ENCODE results near the gene HLA-F. TPM values are rescaled to one million over a fixed set of nuclear protein-coding genes. Genes with fewer than 3 reads are reported as not detected.

Gene HLA-F
- total and polyA plus RNA-seq, 7 donors: 12.0 to 26.5 (median 17.0) TPM

- no peak for DNase-seq
- intact Hi-C loops (cut with DNase I): loop anchor here in 1 of 2 donors (5.0 kb wide), 1 partner anchor 101 kb away; no protein-coding TSS in a partner anchor
- H3K27ac ChIP-seq: peak overlapping the region; percentile 79
Measured at GRCh38 chr6:29753309-29753644, 30.0 kb downstream of the HLA-F start.

GRCh38 chr6:29755295-29755871 is 32.1 kb downstream of the HLA-F start:
- ATAC-seq: no peak
- Histone ChIP-seq H3K27ac (no peak overlapping the region), H3K9me3 (no peaks in the 10 kb centered on the region), H3K36me3 (ENCODE audit: insufficient read depth in 1 of 2, low read depth in 1 of 2) (no peaks in the 10 kb centered on the region), H3K4me1 (no peaks in the 10 kb centered on the region), H3K27me3 (ENCODE audit: insufficient read depth in 3 of 3, low read length in 2 of 3) (peaks cover 0 to 9% (median 0%) of the 10 kb centered on the region in 3 donors), H3K4me3 (no peak overlapping the region)
- intact Hi-C loops (cut with DNase I): no loop called here
- 48 to 55% (median 52%) methylated on average over 23 of the region's 23 CpGs for WGBS, 3 donors
- TF ChIP-seq, protein P1, sequence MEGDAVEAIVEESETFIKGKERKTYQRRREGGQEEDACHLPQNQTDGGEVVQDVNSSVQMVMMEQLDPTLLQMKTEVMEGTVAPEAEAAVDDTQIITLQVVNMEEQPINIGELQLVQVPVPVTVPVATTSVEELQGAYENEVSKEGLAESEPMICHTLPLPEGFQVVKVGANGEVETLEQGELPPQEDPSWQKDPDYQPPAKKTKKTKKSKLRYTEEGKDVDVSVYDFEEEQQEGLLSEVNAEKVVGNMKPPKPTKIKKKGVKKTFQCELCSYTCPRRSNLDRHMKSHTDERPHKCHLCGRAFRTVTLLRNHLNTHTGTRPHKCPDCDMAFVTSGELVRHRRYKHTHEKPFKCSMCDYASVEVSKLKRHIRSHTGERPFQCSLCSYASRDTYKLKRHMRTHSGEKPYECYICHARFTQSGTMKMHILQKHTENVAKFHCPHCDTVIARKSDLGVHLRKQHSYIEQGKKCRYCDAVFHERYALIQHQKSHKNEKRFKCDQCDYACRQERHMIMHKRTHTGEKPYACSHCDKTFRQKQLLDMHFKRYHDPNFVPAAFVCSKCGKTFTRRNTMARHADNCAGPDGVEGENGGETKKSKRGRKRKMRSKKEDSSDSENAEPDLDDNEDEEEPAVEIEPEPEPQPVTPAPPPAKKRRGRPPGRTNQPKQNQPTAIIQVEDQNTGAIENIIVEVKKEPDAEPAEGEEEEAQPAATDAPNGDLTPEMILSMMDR (IDR thresholded peaks at IDR 0.05): no peak
- no peak for DNase-seq

More at GRCh38 chr6:29753309-29753644, 30.0 kb downstream of the HLA-F start:
- Histone ChIP-seq H3K36me3 (ENCODE audit: insufficient read depth in 1 of 2, low read depth in 1 of 2) (no peaks in the 10 kb centered on the region), H3K27me3 (ENCODE audit: insufficient read depth in 3 of 3, low read length in 2 of 3) (peaks cover 0 to 9% (median 0%) of the 10 kb centered on the region in 3 donors), H3K9me3 (no peaks in the 10 kb centered on the region), H3K4me1 (peaks cover 5% of the 10 kb centered on the region), H3K4me3 (peak overlapping the region; percentile 80)
- ATAC-seq: no peak
- WGBS, 3 donors: 12 to 23% (median 17%) methylated on average over 4 of the region's 4 CpGs
- TF ChIP-seq, protein P1 (IDR thresholded peaks at IDR 0.05): no peak

DNA sequence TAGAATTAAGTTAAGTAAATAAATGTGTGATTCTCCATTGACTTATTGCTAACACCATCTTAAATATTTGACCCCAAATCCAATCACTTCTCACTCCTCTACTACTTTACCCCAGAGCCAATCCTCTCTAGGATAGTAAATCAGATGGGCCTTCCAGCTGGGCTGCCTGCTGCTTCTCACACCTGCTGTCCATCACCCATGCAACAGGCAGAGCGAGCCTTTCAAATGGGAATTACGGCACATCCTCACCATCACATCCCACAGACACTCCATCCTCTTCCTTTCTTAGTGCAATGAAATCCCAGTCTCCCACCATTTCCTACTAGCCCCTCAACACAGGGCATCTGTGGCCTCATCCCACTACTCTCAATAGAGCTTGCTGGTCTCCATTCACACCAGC is 34.0 kb downstream of the HLA-F start:
- peaks cover under 1% of the 10 kb centered on the region for H3K4me1 ChIP-seq
- intact Hi-C loops (cut with DNase I): no loop called here
- WGBS, 3 donors: 38 to 90% (median 75%) methylated on average over 2 of the region's 2 CpGs

DNA sequence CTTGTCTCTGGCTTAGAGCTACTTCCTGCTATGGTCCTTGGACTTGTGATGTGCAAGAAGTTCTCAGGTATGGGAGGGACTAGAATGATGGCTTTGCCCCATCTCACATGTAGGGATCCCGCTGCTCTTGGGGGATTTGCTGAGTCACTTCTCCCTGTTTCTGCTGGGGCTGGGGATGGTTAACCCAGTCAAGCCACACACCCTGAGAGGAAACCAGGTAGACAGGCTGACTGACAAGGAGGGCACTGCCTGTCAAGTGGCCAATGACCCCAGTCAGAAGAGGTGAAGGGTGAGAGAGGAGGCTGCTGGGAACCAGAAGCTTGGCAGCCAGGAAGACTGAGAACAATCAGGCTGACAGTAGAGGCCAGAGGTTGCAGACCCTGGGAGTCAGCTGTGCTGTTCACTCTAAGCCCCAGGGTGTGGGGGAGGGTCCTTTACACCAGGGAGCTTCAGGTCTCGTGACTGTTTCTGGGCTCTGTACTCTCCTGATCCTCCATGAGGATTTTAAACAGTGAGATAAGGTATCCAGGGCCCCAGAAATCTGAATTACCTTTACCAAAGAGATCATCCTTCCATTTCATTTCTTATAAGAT is 34.6 kb downstream of the HLA-F start:
- Histone ChIP-seq H3K4me3 (no peak overlapping the region), H3K36me3 (ENCODE audit: insufficient read depth in 1 of 2, low read depth in 1 of 2) (no peaks in the 10 kb centered on the region), H3K27ac (no peak overlapping the region), H3K9me3 (no peaks in the 10 kb centered on the region), H3K4me1 (peaks cover 5% of the 10 kb centered on the region), H3K27me3 (ENCODE audit: insufficient read depth in 3 of 3, low read length in 2 of 3) (peaks cover 0 to 9% (median 0%) of the 10 kb centered on the region in 3 donors)
- 38 to 56% (median 42%) methylated on average over 2 of the region's 2 CpGs for WGBS, 3 donors
- no peak for ATAC-seq
- no peak for DNase-seq
- TF ChIP-seq, protein P1 (IDR thresholded peaks at IDR 0.05): no peak
- intact Hi-C loops (cut with DNase I): no loop called here

More for the DNA sequence above, 34.0 kb downstream of the HLA-F start:
- no peak overlapping the region for H3K27ac ChIP-seq
- no peaks in the 10 kb centered on the region for H3K36me3 ChIP-seq (ENCODE audit: insufficient read depth in 1 of 2, low read depth in 1 of 2)
- no peak overlapping the region for H3K4me3 ChIP-seq
- H3K27me3 ChIP-seq (ENCODE audit: insufficient read depth in 3 of 3, low read length in 2 of 3): peaks cover 0 to 9% (median 0%) of the 10 kb centered on the region in 3 donors
- TF ChIP-seq, protein P1 (IDR thresholded peaks at IDR 0.05): no peak
- ATAC-seq: no peak
- no peaks in the 10 kb centered on the region for H3K9me3 ChIP-seq
- DNase-seq: no peak

All from psoas muscle (tissue), 8 donors.